GM18873 (cell line): ENCODE results near the gene LGALSL.

Experiments used
- ATAC-seq: cut with Tn5 transposase; IDR thresholded peaks from one replicate; pipeline ENCODE4 v1.9.1; 2021; ENCODE audit warnings: mild to moderate bottlenecking, moderate library complexity, moderate number of reproducible peaks; ENCODE audit not compliant: unreplicated experiment, low FRiP score

The LGALSL gene

GRCh38 chr2:64492272-64492671, 38.3 kb downstream of the LGALSL start:
- ATAC-seq = no peak

- no peak for ATAC-seq
Observed at GRCh38 chr2:64492821-64493220, 38.9 kb downstream of the LGALSL start.

GRCh38 chr2:64493788-64494187, 39.8 kb downstream of the LGALSL start:
- no peak for ATAC-seq

GRCh38 chr2:64498438-64498837, 44.5 kb downstream of the LGALSL start:
- no peak for ATAC-seq

GRCh38 chr2:64500549-64500948, 46.6 kb downstream of the LGALSL start:
- no peak for ATAC-seq

GRCh38 chr2:64501946-64502345, 48.0 kb downstream of the LGALSL start:
- ATAC-seq = no peak

- no peak for ATAC-seq
Observed at GRCh38 chr2:64502860-64503259, 48.9 kb downstream of the LGALSL start.

- ATAC-seq = no peak
Observed at GRCh38 chr2:64504774-64505720, 51.1 kb downstream of the LGALSL start.

GRCh38 chr2:64506686-64507085, 52.7 kb downstream of the LGALSL start:
- ATAC-seq = no peak
